Brain microvascular endothelial cell (primary cell): ENCODE data around the gene ERBB4.
A peak's percentile ranks its signal among the peaks of the same experiment; 100 is the strongest.

Experiments used
- DNase-seq: peaks from one replicate; pipeline ENCODE4 v3.0.0-alpha.2; 2020
- H3K27ac ChIP-seq: fragments of 250-450 bp; sonication (Bioruptor Pico); 2 replicates; pipeline ENCODE4 v1.5.1; 2020; ENCODE audit warnings: mild to moderate bottlenecking, moderate library complexity
- H3K27me3 ChIP-seq: fragments of 250-450 bp; sonication (Bioruptor Pico); replicated peaks from 2 replicates; pipeline ENCODE4 v1.5.1; 2020; ENCODE audit warnings: mild to moderate bottlenecking
- H3K36me3 ChIP-seq: fragments of 250-450 bp; sonication (Bioruptor Pico); replicated peaks from 2 replicates; pipeline ENCODE4 v1.5.1; 2020; ENCODE audit warnings: mild to moderate bottlenecking
- H3K4me3 ChIP-seq: 2 replicates; pipeline ENCODE4 v1.5.1; 2011; ENCODE audit warnings: low read depth, mild to moderate bottlenecking, control low read depth, low read length, moderate library complexity
- CTCF ChIP-seq: IDR thresholded peaks from 2 replicates; pipeline ENCODE4 v1.5.1; 2011; ENCODE audit warnings: low read depth, mild to moderate bottlenecking, moderate library complexity, low read length, control low read depth, inconsistent platforms; ENCODE audit errors: missing control alignments
- in situ Hi-C: cut with HindIII; loops from 2 replicates; pipeline ENCODE4 v1.10.0; 2017; ENCODE audit warnings: low sequenced_read_pairs, low pct_ligation_motif_present

Gene ERBB4

DNA sequence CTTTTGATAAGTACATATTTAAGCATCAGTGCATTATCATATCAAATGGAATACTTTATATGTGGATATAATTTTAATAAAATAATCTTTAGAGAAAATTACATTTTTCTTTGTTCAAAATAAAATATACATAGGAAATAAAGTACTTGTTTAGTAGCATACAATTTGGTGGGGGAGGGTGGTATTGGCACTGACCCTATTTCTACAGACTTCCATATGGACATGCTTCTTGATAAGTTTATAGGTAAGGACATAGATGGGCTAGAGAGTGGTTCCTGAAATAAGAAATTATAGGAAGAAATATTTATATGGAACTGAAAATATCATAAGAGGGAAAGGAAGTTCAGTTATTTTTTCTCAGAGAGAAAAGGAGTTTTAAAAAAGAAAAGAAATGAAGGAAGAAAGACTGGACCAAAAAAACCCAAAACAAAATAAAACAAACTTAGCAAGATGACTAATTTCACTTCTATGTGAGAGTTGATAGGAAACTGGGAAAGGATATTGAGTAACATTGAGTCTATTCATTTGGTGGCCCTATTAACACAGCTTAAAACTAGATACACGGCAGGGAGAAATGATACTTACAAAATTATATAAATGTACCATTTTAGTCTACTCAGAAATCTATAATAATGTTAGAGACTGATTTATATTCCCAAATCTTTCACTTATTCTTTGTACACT is 505.9 kb downstream of the ERBB4 start:
- H3K27ac ChIP-seq: peak overlapping the region; percentile 86
- no peaks in the 10 kb centered on the region for H3K36me3 ChIP-seq
- no peak for TF ChIP-seq CTCF
- in situ Hi-C loops: no loop called here
- peak; percentile 42 for DNase-seq
- no peak overlapping the region for H3K4me3 ChIP-seq
- no peaks in the 10 kb centered on the region for H3K27me3 ChIP-seq

DNA sequence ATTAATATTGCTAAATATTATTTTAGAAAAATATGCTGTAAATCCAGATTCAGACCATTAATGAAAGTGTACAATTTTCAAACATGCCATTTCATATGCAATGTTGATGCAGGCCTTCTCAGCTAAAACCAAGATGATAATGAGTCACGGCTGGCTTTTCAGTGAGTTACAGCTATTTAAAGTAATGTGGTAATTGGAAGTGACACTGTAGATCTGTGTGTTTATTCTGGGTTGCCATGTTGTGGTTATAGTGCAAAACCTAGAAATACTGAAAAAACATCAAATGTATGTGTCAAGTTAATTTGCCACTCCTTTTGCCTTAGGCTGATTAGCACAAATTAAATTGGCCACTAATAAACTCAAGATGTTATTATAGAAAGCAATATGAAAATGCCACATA is 506.6 kb downstream of the ERBB4 start:
- Histone ChIP-seq H3K36me3 (no peaks in the 10 kb centered on the region), H3K27ac (peak overlapping the region; percentile 86)
- no peak for TF ChIP-seq CTCF

GRCh38 chr2:212030709-212031108 is 507.9 kb downstream of the ERBB4 start:
- Histone ChIP-seq H3K27me3 (no peaks in the 10 kb centered on the region), H3K36me3 (no peaks in the 10 kb centered on the region), H3K27ac (no peak overlapping the region), H3K4me3 (no peak overlapping the region)
- DNase-seq: no peak
- in situ Hi-C loops: no loop called here
- no peak for TF ChIP-seq CTCF

More for the DNA sequence above, 506.6 kb downstream of the ERBB4 start:
- no peak overlapping the region for H3K4me3 ChIP-seq
- in situ Hi-C loops: no loop called here
- no peaks in the 10 kb centered on the region for H3K27me3 ChIP-seq
- peak; percentile 77 for DNase-seq

DNA sequence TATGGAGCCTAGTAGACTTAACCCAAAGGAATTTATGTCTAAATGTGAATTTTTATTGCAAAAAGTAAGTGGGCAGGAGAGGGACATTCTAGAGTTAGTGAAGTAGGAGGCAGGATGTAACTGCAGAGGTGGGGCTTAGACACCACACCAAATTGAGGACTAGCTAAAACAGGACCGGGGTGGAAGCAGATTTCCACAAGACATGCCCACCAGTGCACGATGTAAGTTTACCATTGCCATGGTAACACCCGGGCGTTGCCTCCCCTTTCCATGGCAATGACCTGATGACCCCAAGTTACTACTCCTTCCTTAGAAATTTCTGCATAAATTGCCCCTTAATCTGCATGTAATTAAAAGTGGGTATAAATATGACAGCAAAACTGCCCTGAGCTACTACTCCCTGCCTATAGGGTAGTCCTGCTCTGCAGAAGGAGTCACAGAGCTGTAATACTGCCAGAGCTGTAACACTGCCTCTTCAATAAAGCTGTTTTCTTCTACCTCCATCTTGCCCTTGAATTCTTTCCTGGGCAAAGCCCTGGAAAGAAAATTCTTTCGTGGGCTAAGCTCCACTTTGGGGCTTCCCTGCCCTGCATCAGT is 509.7 kb downstream of the ERBB4 start:
- Histone ChIP-seq H3K36me3 (no peaks in the 10 kb centered on the region), H3K27me3 (no peaks in the 10 kb centered on the region), H3K4me3 (no peak overlapping the region), H3K27ac (no peak overlapping the region)
- no peak for TF ChIP-seq CTCF
- DNase-seq: no peak
- in situ Hi-C loops: no loop called here

DNA sequence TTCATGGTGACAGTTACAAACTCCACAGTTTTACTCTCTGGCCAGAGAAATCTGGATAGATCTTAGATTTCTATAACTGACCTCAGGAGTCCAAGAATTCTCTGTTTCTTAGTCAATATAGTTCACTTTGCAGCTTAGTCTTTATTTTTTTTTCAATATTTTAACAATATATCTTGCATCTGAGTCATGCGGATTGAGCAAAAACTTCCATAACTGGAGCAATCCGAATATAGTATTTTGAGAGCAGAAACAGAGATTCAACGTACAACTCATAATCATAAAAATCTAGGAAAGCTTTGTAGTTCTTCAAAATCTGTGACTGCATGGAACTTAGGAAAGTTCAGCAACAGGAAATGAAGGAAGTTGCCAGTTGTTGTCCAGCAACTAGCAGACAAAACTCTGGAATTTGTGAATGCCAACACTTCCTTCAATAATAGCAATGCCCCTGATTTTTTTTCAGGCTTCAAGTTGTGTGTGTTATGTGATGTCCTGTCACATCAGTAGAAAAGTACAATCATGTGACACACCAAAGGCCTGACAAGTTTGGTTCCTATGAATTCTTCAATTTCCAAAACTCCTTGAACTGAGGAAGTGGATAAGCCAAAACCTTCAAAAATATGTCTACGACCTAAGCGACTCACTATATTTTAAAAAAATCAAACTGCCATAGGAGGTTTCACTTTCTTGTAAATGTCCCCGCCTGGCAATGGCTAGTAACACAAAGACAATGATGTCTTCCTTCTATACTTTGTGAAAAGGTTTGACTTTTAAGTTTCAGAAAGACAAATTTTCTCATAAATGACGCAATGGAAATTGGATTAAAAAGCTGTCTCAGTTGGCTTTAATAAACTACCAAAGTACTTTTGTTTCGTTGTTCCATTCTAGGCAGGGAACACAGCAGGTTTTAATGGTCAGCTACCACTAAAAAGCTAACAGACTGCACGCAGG is 510.6 kb downstream of the ERBB4 start:
- Histone ChIP-seq H3K27me3 (no peaks in the 10 kb centered on the region), H3K27ac (peak overlapping the region; percentile 53), H3K4me3 (no peak overlapping the region), H3K36me3 (no peaks in the 10 kb centered on the region)
- peak; percentile 27 for DNase-seq
- in situ Hi-C loops: no loop called here
- TF ChIP-seq CTCF: no peak
